WTC11 (cell line): ENCODE results near the gene ATP11A.

Experiments used
- SP1 ChIP-seq: sonication (generic); formaldehyde crosslinking; conservative IDR thresholded peaks from 2 replicates; pipeline ENCODE4 v1.8.1; 2022; ENCODE audit warnings: missing genetic modification reagents
- ZNF396 ChIP-seq: fragments of 250-450 bp; sonication (Bioruptor Pico); IDR thresholded peaks from 2 replicates; pipeline ENCODE4 v1.8.0; 2021; ENCODE audit warnings: mild to moderate bottlenecking, moderate library complexity, borderline replicate concordance
- TF ChIP-seq, protein P1 (sequence below): fragments of 200-600 bp; IDR thresholded peaks from 2 replicates; pipeline ENCODE4 v1.8.0; 2022; ENCODE audit warnings: antibody characterized with exemption
- TF ChIP-seq, protein P2 (sequence below): fragments of 250-450 bp; sonication (Bioruptor Pico); IDR thresholded peaks from 2 replicates; pipeline ENCODE4 v1.9.0; 2021; ENCODE audit warnings: mild to moderate bottlenecking
- TF ChIP-seq, protein P3 (sequence below): sonication (generic); formaldehyde crosslinking; conservative IDR thresholded peaks from 2 replicates; pipeline ENCODE4 v1.8.1; 2023; ENCODE audit warnings: mild to moderate bottlenecking, low read depth, missing genetic modification reagents, moderate library complexity

DNA sequence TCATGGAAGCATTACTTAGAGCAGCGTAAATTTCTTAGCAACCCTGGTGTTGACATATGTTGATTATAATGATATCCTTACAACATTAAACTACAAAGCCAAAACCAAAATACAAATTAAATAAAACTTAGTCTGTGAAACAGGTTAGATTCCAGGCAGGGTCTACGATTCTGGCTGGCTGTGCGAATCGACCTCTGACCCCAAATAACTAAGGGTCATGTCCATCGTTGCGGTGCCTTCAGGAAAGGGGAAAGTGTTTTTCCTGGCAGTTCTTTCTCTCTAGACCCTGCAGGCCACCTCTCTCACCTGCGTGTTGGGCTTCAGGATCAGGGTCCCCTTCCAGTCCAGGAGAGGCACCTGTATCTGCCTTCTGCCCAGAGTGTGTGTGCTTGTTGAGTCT, 66.2 kb downstream of the ATP11A start:
- TF ChIP-seq ZNF396 (CRISPR knock-in tag) (no peak), SP1 (CRISPR knock-in tag) (no peak)
- TF ChIP-seq, protein P1, sequence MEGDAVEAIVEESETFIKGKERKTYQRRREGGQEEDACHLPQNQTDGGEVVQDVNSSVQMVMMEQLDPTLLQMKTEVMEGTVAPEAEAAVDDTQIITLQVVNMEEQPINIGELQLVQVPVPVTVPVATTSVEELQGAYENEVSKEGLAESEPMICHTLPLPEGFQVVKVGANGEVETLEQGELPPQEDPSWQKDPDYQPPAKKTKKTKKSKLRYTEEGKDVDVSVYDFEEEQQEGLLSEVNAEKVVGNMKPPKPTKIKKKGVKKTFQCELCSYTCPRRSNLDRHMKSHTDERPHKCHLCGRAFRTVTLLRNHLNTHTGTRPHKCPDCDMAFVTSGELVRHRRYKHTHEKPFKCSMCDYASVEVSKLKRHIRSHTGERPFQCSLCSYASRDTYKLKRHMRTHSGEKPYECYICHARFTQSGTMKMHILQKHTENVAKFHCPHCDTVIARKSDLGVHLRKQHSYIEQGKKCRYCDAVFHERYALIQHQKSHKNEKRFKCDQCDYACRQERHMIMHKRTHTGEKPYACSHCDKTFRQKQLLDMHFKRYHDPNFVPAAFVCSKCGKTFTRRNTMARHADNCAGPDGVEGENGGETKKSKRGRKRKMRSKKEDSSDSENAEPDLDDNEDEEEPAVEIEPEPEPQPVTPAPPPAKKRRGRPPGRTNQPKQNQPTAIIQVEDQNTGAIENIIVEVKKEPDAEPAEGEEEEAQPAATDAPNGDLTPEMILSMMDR, result no peak
- TF ChIP-seq, protein P2, sequence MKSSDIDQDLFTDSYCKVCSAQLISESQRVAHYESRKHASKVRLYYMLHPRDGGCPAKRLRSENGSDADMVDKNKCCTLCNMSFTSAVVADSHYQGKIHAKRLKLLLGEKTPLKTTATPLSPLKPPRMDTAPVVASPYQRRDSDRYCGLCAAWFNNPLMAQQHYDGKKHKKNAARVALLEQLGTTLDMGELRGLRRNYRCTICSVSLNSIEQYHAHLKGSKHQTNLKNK (CRISPR knock-in tag), result no peak
- TF ChIP-seq, protein P3, sequence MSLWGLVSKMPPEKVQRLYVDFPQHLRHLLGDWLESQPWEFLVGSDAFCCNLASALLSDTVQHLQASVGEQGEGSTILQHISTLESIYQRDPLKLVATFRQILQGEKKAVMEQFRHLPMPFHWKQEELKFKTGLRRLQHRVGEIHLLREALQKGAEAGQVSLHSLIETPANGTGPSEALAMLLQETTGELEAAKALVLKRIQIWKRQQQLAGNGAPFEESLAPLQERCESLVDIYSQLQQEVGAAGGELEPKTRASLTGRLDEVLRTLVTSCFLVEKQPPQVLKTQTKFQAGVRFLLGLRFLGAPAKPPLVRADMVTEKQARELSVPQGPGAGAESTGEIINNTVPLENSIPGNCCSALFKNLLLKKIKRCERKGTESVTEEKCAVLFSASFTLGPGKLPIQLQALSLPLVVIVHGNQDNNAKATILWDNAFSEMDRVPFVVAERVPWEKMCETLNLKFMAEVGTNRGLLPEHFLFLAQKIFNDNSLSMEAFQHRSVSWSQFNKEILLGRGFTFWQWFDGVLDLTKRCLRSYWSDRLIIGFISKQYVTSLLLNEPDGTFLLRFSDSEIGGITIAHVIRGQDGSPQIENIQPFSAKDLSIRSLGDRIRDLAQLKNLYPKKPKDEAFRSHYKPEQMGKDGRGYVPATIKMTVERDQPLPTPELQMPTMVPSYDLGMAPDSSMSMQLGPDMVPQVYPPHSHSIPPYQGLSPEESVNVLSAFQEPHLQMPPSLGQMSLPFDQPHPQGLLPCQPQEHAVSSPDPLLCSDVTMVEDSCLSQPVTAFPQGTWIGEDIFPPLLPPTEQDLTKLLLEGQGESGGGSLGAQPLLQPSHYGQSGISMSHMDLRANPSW, result no peak
